Activated T-helper 2 cell treated with anti-CD3 and anti-CD28 coated beads, Interferon-gamma antibody, Interleukin-2, Interleukin-4, amounts not matched to agents 10 μg/mL and 5 μg/mL and 100 μg/mL, durations not matched to agents 14 hours and 24 hours and 36 hours (primary cell): Measurements from ENCODE around the gene SPNS3. TPM values are rescaled to one million over a fixed set of nuclear protein-coding genes. Genes with fewer than 3 reads are reported as not detected.

Experiments
- DNase-seq: peaks from one replicate; pipeline ENCODE4 v3.0.0; 2021; ENCODE audit warnings: low spot score
- H3K27ac Mint-ChIP-seq: one replicate; pipeline ENCODE4 v1.8.0; 2021; ENCODE audit warnings: mixed read lengths
- H3K27me3 Mint-ChIP-seq: one replicate; pipeline ENCODE4 v1.8.0; 2021; ENCODE audit warnings: low read depth, mixed read lengths
- H3K36me3 Mint-ChIP-seq: one replicate; pipeline ENCODE4 v1.8.0; 2021; ENCODE audit warnings: low read depth, mixed read lengths
- H3K4me1 Mint-ChIP-seq: one replicate; pipeline ENCODE4 v1.8.0; 2021; ENCODE audit warnings: low read depth, mixed read lengths
- H3K4me3 Mint-ChIP-seq: one replicate; pipeline ENCODE4 v1.8.0; 2021; ENCODE audit warnings: low read depth, mild to moderate bottlenecking, moderate library complexity, mixed read lengths
- H3K9me3 Mint-ChIP-seq: one replicate; pipeline ENCODE4 v1.8.0; 2021; ENCODE audit warnings: mixed read lengths
- intact Hi-C: fragments of 100-400 bp; cut with micrococcal nuclease; formaldehyde crosslinking; loops from one replicate; pipeline ENCODE4 v1.15.1; 2023
- total RNA-seq: library from RNA; stranded (reverse); gene quantifications from 2 replicates; pipeline ENCODE4 v1.2.3, GENCODE V29; 2022

Gene SPNS3
- total RNA-seq, 1 donor from 2014 or later, result 3.3 TPM

DNA sequence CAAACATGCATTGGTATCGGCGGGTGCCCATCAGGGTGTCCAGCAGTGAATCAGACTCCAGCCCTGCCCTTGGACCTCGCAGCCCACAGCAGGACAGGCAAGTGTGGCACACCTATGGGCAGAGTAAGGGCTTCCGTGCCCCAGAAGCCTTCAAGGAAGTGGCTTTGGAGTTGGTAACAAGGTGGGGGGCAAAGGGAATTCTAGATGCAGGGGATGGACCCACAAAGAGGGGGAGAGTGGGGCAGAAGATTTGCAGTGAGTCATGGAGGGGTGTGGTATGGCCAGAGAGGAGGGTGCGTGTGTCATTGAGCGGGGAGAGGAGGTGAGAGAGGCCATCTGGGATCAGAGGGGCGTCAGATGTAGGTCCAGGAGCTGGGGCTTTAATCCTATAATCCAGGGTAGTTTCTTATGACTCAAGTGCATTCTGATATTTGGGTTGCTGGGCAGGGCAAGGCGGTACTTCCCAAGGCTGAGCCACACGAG lies 56.4 kb downstream of the SPNS3 start:
- Mint-ChIP-seq H3K27ac (no peak overlapping the region), H3K4me3 (no peak overlapping the region), H3K27me3 (peaks cover 5% of the 10 kb centered on the region), H3K36me3 (no peaks in the 10 kb centered on the region), H3K9me3 (no peaks in the 10 kb centered on the region), H3K4me1 (peaks cover 17% of the 10 kb centered on the region)
- no peak for DNase-seq
- intact Hi-C loops, result loop anchor here (10.0 kb wide), 1 partner anchor 65 kb away; no protein-coding TSS in a partner anchor

DNA sequence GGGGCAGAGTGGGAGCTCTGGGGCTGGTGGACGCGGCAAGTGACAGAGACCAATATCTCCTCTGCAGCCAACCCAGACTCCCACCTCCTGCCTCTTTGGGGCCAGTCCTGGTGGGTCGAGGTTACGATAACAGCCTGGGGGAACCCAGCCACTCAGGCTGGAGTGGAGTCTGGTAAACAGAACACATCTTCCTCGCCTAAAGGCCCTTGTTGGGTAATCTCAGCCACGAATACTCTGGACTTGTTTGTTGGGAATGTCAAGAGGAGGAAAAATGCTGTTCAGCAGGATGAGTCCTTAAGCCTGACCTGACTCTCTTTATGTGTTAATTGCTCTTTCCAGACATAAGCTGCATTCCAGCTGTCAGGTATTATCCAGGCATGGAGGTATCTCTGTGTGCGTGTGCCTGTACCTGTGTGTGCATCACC lies 56.9 kb downstream of the SPNS3 start:
- intact Hi-C loops, result loop anchor here (10.0 kb wide), 1 partner anchor 66 kb away; no protein-coding TSS in a partner anchor
- Mint-ChIP-seq H3K4me1 (peaks cover 16% of the 10 kb centered on the region), H3K9me3 (no peaks in the 10 kb centered on the region), H3K36me3 (no peaks in the 10 kb centered on the region), H3K4me3 (no peak overlapping the region), H3K27ac (no peak overlapping the region), H3K27me3 (peaks cover 5% of the 10 kb centered on the region)
- no peak for DNase-seq

DNA sequence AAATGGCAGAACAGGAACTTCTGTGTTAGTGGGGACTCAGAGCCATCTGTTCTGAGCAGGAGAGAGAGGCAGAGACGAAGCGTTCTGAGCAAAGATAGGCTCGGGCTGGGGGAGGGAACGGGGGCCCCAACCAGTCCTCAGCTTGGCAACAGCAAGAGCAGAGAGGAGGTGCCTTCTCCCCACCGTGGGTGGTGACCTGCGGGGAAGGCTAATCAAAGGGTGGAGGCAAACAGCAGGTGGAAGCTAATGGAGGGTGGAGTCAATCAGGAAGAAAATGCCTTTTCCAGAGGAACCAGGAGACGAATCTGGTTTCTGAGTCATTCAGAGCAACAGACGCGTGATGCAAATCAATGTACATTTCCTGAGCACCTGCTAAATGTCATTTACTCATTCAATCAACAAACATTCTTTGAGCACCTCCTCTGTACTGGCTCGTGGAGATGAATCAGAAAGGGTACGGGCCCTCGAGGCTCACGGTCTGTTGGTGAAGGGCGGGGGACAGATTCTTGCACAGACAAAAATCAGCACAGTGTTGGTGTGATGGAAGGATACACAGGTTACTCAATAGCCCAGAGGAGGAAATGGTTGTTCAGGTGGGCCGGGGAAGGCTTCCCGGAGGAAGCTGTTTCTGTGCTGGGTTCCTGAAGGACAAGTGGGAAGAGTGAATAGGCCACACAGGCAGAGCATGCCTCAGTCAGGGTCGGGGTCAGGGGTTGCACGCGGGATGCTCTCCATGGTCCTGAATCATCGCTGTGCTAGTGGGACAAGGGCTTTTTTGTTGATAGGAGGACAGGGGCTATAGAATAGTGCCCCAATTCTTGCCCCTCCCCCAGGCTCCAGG lies 59.2 kb downstream of the SPNS3 start:
- DNase-seq, result peak; percentile 28
- no peaks in the 10 kb centered on the region for H3K9me3 Mint-ChIP-seq
- H3K4me3 Mint-ChIP-seq, result no peak overlapping the region
- intact Hi-C loops, result loop anchor here (10.0 kb wide), 1 partner anchor 68 kb away; no protein-coding TSS in a partner anchor
- peaks cover 7% of the 10 kb centered on the region for H3K4me1 Mint-ChIP-seq
- no peak overlapping the region for H3K27ac Mint-ChIP-seq
- H3K36me3 Mint-ChIP-seq, result no peaks in the 10 kb centered on the region
- H3K27me3 Mint-ChIP-seq, result peaks cover 11% of the 10 kb centered on the region

DNA sequence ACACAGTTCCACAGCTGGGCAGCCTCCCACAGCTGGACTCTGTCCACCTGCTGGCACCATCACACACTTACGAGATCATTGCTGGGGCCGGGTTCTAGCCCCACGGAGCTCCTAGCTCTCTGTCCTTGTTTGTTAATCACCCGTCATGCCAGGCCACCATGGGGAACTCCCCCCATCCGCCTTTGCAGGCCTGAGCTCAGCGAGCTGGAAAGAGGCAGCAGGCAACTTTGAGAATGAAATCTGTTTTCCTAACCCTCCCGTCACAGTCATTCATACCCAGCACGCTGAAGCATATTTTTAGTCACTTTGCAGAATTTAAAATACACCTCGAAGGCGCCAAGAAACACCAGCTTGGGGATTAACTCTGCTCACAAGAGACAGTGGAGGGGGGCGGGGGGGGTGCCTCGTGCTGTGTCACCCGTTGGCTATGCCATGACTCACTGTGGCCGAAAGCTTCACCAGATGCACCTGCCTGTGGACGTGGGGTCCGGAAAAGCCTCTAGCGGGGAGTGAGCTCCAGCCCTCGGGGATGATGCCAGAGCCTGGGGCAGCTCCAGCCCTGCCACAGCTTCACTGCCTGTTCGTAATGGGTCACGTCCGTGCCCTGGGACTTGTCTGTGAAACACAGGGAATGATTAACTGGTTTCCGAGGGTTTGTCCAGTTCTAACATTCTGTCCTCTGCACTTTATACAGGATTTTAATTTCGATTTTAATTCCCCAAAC lies 63.5 kb downstream of the SPNS3 start:
- intact Hi-C loops, result loop anchor here (10.0 kb wide), 1 partner anchor 72 kb away; no protein-coding TSS in a partner anchor
- Mint-ChIP-seq H3K27ac (no peak overlapping the region), H3K4me1 (peaks cover 17% of the 10 kb centered on the region), H3K36me3 (no peaks in the 10 kb centered on the region), H3K9me3 (no peaks in the 10 kb centered on the region), H3K4me3 (no peak overlapping the region), H3K27me3 (peaks cover 35% of the 10 kb centered on the region)
- DNase-seq, result no peak

DNA sequence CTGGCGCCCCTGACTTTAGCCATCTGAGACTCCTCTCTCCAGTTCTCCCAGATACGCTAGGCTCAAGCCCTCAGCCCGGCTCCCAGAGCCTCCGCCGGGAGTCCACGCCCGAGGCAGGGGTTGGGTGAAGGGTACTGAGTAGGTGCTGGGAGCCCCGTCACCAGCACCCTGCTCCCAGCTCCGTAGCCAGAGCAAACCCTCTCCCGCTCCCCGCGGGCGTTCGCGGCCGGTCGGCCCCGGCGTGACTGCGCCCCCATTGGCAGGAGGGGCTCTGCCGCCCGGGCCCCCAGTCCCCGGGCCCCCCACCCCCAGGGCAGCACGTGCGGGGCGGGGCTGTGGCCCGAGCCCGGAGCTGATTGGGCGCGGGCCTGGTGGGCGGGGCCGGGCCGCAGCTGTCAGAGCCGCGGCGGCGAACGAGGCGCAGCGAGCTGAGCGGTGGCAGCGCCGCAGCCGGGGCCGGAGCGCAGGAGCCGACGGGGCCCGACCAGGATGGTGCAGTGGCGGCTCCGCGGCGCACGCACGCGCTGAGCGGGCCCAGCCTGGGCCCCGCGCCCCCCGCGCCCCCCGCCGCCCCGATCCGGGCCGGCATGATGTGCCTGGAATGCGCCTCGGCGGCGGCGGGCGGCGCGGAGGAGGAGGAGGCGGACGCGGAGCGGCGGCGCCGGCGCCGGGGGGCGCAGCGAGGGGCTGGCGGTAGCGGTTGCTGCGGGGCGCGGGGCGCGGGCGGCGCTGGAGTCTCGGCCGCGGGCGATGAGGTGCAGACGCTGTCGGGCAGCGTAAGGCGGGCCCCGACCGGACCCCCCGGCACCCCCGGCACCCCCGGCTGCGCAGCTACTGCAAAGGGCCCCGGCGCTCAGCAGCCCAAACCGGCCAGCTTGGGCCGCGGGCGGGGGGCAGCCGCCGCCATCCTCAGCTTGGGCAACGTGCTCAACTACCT lies 65.0 kb downstream of the SPNS3 start, which contains the start of gene SPNS2:
SPNS2 (plus strand) TSS at position 421 of the 937 bp plus-strand sequence; CDS start at position 588, 167 bp downstream.
- Mint-ChIP-seq H3K36me3 (no peaks in the 10 kb centered on the region), H3K4me1 (peaks cover 10% of the 10 kb centered on the region), H3K9me3 (no peaks in the 10 kb centered on the region), H3K27me3 (peaks cover 35% of the 10 kb centered on the region), H3K4me3 (peak within 1 kb of the TSS; percentile 64), H3K27ac (no peak within 1 kb of the TSS)
- intact Hi-C loops, result loop anchor here (10.0 kb wide), 1 partner anchor 74 kb away; no protein-coding TSS in a partner anchor
- peak; percentile 58 for DNase-seq

DNA sequence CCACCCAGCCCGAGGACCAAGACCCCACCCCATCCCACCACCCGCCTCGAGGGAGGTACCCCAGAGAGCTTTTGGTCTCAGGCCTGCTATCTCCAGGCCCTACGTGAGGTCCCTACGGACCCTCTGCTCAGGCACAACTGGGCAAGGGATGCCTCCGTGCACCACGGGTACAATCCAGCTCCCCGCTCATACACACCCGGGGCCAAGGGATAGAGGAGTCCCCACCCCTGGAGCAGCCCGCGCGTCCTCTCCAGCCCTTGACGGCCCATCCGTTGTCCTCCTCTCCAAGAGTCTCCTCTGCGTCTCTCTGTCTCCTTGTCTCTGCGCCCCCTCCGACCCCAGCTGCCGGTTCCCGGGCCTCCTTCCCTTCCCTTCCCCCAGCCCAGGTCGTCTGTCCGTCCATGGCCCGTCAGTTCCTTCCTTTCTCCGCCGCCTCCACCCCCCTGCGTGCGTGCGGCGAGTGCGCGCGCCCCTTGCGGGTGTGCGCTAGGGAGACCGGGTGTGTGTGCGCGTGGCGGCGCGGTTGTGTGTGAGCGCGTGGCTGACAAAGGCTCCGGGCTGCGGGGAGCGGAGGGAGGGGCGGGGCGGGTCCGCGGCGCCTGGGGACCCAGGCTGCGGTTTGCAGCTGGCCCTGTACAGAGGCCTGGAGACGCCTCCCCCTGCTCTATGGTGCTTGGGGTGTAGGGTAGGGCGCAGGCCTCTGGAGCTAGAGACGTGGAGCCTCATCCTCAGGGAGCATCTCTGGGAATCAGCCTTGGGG lies 65.9 kb downstream of the SPNS3 start:
- peak overlapping the region; percentile 64 for H3K4me3 Mint-ChIP-seq
- peaks cover 18% of the 10 kb centered on the region for H3K4me1 Mint-ChIP-seq
- H3K27me3 Mint-ChIP-seq, result peaks cover 36% of the 10 kb centered on the region
- H3K36me3 Mint-ChIP-seq, result no peaks in the 10 kb centered on the region
- H3K9me3 Mint-ChIP-seq, result no peaks in the 10 kb centered on the region
- peak; percentile 20 for DNase-seq
- no peak overlapping the region for H3K27ac Mint-ChIP-seq
- intact Hi-C loops, result loop anchor here (10.0 kb wide), 1 partner anchor 75 kb away; no protein-coding TSS in a partner anchor

DNA sequence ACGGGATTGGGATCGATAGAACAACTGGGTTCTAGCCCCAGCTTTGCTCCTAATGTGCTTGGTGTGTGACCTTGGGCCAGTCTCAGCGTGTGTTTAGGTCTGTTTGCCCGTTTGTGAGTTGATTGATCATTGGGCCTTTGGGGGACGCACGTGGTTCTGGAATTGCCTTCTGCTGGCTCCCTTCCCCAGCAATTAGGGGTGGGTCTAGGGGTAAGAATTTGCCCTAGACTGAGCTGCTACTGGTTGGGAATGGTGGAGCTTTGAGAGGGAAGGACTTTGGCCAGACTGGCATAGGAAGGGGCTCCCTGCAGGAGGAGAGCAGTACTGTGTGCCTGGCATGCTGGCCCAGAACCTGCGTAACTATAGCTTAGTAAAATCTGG lies 66.4 kb downstream of the SPNS3 start:
- no peaks in the 10 kb centered on the region for H3K36me3 Mint-ChIP-seq
- intact Hi-C loops, result no loop called here
- DNase-seq, result no peak
- no peaks in the 10 kb centered on the region for H3K9me3 Mint-ChIP-seq
- peaks cover 36% of the 10 kb centered on the region for H3K27me3 Mint-ChIP-seq
- H3K27ac Mint-ChIP-seq, result no peak overlapping the region
- H3K4me3 Mint-ChIP-seq, result peak overlapping the region; percentile 13
- peaks cover 23% of the 10 kb centered on the region for H3K4me1 Mint-ChIP-seq

DNA sequence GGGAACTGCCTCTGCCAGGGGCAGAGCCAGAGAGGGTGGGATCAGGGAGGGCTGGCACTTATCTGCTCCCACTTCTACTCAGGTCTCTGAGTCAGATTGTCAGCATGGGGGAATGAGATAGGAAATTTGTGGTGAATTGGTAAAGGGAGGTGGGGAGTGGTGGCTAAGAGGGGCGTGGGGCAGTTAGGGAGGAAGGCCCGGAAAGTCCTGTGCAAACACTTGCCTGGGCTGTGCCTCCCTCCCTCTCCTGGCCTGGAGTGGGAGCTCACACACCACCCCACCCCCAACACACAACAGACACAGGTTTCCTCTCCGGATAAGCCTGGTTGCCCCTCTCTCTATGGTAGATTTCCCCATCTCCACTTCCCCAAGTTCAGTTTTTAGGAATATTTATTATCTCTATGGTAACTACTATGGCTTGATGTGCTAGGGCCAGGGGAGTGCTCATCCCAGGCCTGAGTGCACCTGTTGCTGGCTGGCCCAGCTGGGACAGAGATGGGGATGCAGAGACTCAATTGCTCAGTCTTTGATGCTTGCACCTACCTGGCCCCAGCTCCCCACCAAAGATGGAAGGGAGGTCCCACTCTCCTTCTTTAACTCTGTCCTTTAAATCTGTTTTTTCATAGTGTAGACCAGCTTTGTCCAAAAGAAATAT lies 67.7 kb downstream of the SPNS3 start:
- H3K27me3 Mint-ChIP-seq, result peaks cover 34% of the 10 kb centered on the region
- H3K4me1 Mint-ChIP-seq, result peaks cover 24% of the 10 kb centered on the region
- no peak for DNase-seq
- no peak overlapping the region for H3K27ac Mint-ChIP-seq
- H3K4me3 Mint-ChIP-seq, result no peak overlapping the region
- intact Hi-C loops, result no loop called here
- H3K9me3 Mint-ChIP-seq, result no peaks in the 10 kb centered on the region
- H3K36me3 Mint-ChIP-seq, result no peaks in the 10 kb centered on the region

DNA sequence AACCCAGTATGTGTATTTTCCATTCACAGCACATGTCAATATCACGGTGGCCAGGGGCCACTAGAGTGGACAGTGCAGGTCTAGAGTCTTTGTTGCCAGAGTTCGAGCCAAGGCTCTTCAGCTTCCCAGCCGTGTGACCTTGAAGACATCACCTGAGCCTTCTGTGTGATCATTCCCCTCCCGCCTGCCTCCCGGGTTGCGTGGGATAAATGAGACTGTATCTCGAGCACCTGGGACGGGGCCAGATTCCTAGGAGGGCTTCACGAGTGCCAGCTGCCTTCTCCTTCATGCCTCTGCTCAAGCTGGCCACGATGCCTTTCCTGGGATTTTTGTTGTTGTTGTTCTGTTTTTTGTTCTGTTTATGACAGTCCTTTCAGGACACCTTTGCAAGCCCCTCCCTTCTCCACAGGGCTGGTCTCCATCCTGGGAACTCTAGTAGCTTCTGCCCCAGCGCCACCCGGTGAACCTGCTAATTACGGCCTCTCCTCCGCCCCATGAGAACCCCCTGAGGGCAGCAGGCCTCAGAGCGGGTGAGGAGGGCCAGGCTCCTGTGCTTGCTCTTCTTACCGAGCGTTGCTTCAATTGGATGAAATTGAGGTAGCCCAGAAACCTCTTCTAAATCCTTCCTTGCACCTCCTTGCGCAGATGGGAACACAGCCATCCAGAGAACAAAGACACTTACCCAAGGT lies 68.9 kb downstream of the SPNS3 start:
- Mint-ChIP-seq H3K4me1 (peaks cover 24% of the 10 kb centered on the region), H3K4me3 (no peak overlapping the region), H3K36me3 (no peaks in the 10 kb centered on the region), H3K27ac (no peak overlapping the region), H3K27me3 (peaks cover 30% of the 10 kb centered on the region), H3K9me3 (no peaks in the 10 kb centered on the region)
- intact Hi-C loops, result no loop called here
- no peak for DNase-seq

DNA sequence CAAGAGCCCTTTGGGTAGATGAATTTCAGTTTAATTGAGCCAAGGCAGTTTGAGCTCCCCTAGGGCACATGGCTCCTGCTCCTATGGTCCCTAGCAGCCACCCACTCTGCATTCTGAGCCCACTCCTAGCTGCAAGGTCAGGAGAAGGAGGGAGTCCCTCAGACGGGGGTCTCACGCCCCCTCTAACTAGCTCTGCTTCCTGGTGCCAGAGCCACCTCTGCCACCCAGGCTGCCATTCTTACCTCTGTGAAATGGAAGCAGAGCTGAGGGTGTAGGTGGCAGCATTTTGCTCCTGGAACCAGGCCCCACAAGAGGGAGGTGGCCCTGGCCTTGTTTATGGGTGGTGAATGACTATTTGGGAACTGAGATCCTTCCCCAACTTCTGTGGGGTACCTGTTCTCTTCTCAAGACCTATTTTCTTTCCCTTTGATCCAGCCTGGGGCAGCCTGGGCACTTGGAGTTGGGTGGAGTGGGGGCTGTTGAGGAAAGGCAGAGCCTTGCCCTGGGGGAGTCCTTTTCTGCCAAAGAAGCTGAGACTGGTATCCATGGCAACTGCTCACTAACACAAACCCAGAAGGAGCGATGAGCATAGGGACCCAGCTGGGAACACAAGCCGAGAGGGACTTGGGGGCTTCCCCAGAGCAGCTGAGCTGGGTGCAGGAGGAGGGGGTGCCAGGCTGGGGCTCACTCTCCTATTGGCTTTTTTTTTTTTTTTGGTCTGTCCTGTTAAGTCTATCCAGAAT lies 69.7 kb downstream of the SPNS3 start:
- intact Hi-C loops, result no loop called here
- Mint-ChIP-seq H3K4me1 (peaks cover 24% of the 10 kb centered on the region), H3K4me3 (no peak overlapping the region), H3K27ac (no peak overlapping the region), H3K27me3 (peaks cover 30% of the 10 kb centered on the region), H3K36me3 (no peaks in the 10 kb centered on the region), H3K9me3 (no peaks in the 10 kb centered on the region)
- DNase-seq, result no peak
